Kidney (tissue), 14 donors: Measurements from ENCODE around the gene CAMKMT. TPM values are rescaled to one million over a fixed set of nuclear protein-coding genes. Genes with fewer than 3 reads are reported as not detected.

Experiments
- DNase-seq, 5 donors: peaks; one replicate each; pipeline ENCODE4 v3.0.0-alpha.2; 2013 to 2020
- FAIRE-seq: peaks from 2 replicates; lab custom pipeline; 2012; peaks lifted over from hg19 to GRCh38; lab: Jason Lieb, UNC
- H3K27ac ChIP-seq, 2 donors: one replicate each; pipeline ENCODE4 v1.7.0; 2013; ENCODE audit warnings: low read depth in 2 of 2, low read length in 2 of 2, inconsistent platforms in 1 of 2
- H3K27me3 ChIP-seq: one replicate; pipeline ENCODE4 v1.7.1; 2013; ENCODE audit warnings: low read length, inconsistent platforms; ENCODE audit not compliant: control insufficient read depth, insufficient read depth
- H3K36me3 ChIP-seq, 3 donors: one replicate each; pipeline versions ENCODE4 v1.7.0 to v1.7.1; 2013; ENCODE audit warnings: low read length in 3 of 3, control low read depth in 1 of 3, inconsistent platforms in 1 of 3; ENCODE audit not compliant: insufficient read depth in 3 of 3, control insufficient read depth in 2 of 3
- H3K4me1 ChIP-seq, 3 donors: one replicate each; pipeline versions ENCODE4 v1.7.0 to v1.7.1; 2013; ENCODE audit warnings: low read length in 3 of 3, inconsistent platforms in 1 of 3, low read depth in 1 of 3; ENCODE audit not compliant: control insufficient read depth in 2 of 3, insufficient read depth in 2 of 3
- H3K4me3 ChIP-seq, 3 donors: one replicate each; pipeline versions ENCODE4 v1.7.0 to v1.8.1; 2013; ENCODE audit warnings: low read length in 3 of 3, control low read depth in 1 of 3, inconsistent platforms in 1 of 3
- H3K9ac ChIP-seq, 3 donors: one replicate each; pipeline versions ENCODE4 v1.7.0 to v1.7.1; 2013; ENCODE audit warnings: low read length in 3 of 3, control low read depth in 1 of 3, inconsistent platforms in 1 of 3
- H3K9me3 ChIP-seq, 3 donors: one replicate each; pipeline versions ENCODE4 v1.7.0 to v1.7.1; 2013; ENCODE audit warnings: low read length in 3 of 3, control low read depth in 1 of 3, inconsistent platforms in 1 of 3; ENCODE audit not compliant: control insufficient read depth in 2 of 3, insufficient read depth in 1 of 3
- CTCF ChIP-seq: IDR thresholded peaks from 3 replicates; pipeline ENCODE4 v1.5.1; 2012; ENCODE audit warnings: mild to moderate bottlenecking, moderate library complexity, borderline replicate concordance; ENCODE audit not compliant: insufficient read depth; ENCODE audit errors: extremely low read depth
- intact Hi-C: fragments of 100-400 bp; cut with DNase I; formaldehyde crosslinking; loops from one replicate; pipeline ENCODE4 v1.11.1; 2022
- polyA plus RNA-seq: library from polyadenylated mRNA; stranded (reverse); fragments of 350-450 nt; fragmentation: Illumina TruSeq; extraction: RNeasy Lipid Tissue Mini Kit (QIAGEN cat#74804); gene quantifications from one replicate; pipeline ENCODE4 v1.2.3, GENCODE V29; 2014; ENCODE audit warnings: low read depth, low replicate concordance; ENCODE audit not compliant: insufficient read depth
- total RNA-seq: library from RNA; stranded (reverse); fragmentation: NEBNext Ultra II Directional; extraction: Animal tissue kit (Norgen Biotek cat#: 25700); gene quantifications from one replicate; pipeline ENCODE4 v1.2.1, GENCODE V29; 2021
- donor health status: control.
- donor health status: control.
- donor health status: control.
- donor health status: control.
- donor health status: control.
- donor health status: DM: yes; HTN: yes; CAD: no.
- donor health status: Normal renal cell carcinoma (clear cell type).

CAMKMT gene
- total and polyA plus RNA-seq, 2 donors from 2014 or later: 9.9 to 14.5 TPM

GRCh38 chr2:44392338-44392943 is 30.7 kb downstream of the CAMKMT start:
- peak; percentile 39 for TF ChIP-seq CTCF
- no peaks in the 10 kb centered on the region for H3K27me3 ChIP-seq
- intact Hi-C loops: loop anchor here (10.0 kb wide), 1 partner anchor 562 kb away; no protein-coding TSS in a partner anchor
- no peaks in the 10 kb centered on the region for H3K9me3 ChIP-seq
- no peaks in the 10 kb centered on the region for H3K36me3 ChIP-seq
- FAIRE-seq (peak; percentile 87), DNase-seq (peak in 3 of 5 donors; percentile 11 to 60 (median 23))
- H3K4me1 ChIP-seq: no peaks in the 10 kb centered on the region
- no peak overlapping the region for H3K9ac ChIP-seq
- H3K4me3 ChIP-seq: no peak overlapping the region
- H3K27ac ChIP-seq: no peak overlapping the region

- H3K4me1 ChIP-seq: no peaks in the 10 kb centered on the region
- no peak overlapping the region for H3K9ac ChIP-seq
- intact Hi-C loops: loop anchor here (10.0 kb wide), 1 partner anchor 557 kb away; no protein-coding TSS in a partner anchor
- no peaks in the 10 kb centered on the region for H3K9me3 ChIP-seq
- no peak for FAIRE-seq
- H3K4me3 ChIP-seq: no peak overlapping the region
- TF ChIP-seq CTCF: no peak
- H3K36me3 ChIP-seq: no peaks in the 10 kb centered on the region
- no peaks in the 10 kb centered on the region for H3K27me3 ChIP-seq
- DNase-seq: no peak
- no peak overlapping the region for H3K27ac ChIP-seq
Observed at GRCh38 chr2:44397447-44398175, 35.9 kb downstream of the CAMKMT start.

GRCh38 chr2:44398243-44398897 is 36.6 kb downstream of the CAMKMT start:
- Histone ChIP-seq H3K4me1 (no peaks in the 10 kb centered on the region), H3K9ac (no peak overlapping the region), H3K4me3 (no peak overlapping the region), H3K27ac (no peak overlapping the region), H3K9me3 (no peaks in the 10 kb centered on the region), H3K36me3 (no peaks in the 10 kb centered on the region), H3K27me3 (no peaks in the 10 kb centered on the region)
- intact Hi-C loops: loop anchor here (10.0 kb wide), 1 partner anchor 556 kb away; no protein-coding TSS in a partner anchor
- TF ChIP-seq CTCF: no peak
- FAIRE-seq: no peak
- peak in 1 of 5 donors; percentile 0 for DNase-seq
